WI38 (cell line): ENCODE results near the gene ENPP7.

Experiments used
- H3K4me3 ChIP-seq: 2 replicates; pipeline ENCODE4 v1.5.1; 2011; ENCODE audit warnings: low read depth, mild to moderate bottlenecking, control low read depth, low read length
- TF ChIP-seq, protein P1 (sequence below): IDR thresholded peaks from 2 replicates; pipeline ENCODE4 v1.5.1; 2012; ENCODE audit warnings: low read depth, mild to moderate bottlenecking, control low read depth, low read length

Gene ENPP7

DNA sequence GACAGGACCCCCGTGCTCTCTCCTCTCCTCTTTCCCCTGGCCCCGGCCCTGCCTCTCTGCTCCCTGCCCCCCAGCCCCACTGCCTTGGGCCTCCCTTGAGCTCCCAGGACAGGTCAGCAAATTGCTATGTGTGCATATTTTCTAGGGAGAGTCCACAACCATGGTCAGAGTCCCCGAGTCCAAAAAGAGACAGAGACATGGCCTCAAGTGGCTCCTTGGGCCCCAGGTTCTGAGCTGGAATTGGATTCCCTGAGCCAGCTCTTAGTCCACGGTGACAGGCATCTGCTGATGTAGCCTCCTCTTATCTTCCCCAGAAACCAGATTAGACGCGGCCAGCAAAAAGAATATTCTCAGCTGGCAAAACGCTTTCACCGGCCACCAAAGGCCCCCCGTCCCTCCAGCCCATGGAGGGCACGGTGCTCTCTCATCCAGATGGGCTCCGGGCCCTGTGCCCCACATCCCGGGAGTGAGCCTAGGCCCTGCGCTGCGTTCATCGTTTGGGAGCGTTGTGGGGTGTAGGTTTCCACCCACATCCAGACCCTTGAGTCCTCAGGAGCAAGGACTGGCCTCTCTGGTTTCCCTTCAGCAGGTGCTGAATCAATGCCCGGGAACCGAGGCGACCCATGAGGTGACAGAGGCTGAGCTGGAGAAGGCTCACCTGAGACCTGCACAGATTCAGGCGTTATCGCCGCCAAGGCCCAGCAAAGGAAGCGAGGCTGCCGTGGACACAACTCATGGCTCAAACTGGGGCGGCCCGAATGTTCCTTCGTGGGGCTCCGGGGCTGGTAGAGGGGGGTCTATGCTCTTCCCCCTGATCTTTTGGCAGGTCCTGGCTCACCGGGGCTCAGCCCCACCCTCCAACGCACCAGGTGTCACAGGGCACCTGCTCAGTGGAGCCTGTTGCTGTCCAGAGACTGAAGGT is 16.3 kb upstream of the ENPP7 start:
- no peak overlapping the region for H3K4me3 ChIP-seq
- TF ChIP-seq, protein P1, sequence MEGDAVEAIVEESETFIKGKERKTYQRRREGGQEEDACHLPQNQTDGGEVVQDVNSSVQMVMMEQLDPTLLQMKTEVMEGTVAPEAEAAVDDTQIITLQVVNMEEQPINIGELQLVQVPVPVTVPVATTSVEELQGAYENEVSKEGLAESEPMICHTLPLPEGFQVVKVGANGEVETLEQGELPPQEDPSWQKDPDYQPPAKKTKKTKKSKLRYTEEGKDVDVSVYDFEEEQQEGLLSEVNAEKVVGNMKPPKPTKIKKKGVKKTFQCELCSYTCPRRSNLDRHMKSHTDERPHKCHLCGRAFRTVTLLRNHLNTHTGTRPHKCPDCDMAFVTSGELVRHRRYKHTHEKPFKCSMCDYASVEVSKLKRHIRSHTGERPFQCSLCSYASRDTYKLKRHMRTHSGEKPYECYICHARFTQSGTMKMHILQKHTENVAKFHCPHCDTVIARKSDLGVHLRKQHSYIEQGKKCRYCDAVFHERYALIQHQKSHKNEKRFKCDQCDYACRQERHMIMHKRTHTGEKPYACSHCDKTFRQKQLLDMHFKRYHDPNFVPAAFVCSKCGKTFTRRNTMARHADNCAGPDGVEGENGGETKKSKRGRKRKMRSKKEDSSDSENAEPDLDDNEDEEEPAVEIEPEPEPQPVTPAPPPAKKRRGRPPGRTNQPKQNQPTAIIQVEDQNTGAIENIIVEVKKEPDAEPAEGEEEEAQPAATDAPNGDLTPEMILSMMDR: no peak

DNA sequence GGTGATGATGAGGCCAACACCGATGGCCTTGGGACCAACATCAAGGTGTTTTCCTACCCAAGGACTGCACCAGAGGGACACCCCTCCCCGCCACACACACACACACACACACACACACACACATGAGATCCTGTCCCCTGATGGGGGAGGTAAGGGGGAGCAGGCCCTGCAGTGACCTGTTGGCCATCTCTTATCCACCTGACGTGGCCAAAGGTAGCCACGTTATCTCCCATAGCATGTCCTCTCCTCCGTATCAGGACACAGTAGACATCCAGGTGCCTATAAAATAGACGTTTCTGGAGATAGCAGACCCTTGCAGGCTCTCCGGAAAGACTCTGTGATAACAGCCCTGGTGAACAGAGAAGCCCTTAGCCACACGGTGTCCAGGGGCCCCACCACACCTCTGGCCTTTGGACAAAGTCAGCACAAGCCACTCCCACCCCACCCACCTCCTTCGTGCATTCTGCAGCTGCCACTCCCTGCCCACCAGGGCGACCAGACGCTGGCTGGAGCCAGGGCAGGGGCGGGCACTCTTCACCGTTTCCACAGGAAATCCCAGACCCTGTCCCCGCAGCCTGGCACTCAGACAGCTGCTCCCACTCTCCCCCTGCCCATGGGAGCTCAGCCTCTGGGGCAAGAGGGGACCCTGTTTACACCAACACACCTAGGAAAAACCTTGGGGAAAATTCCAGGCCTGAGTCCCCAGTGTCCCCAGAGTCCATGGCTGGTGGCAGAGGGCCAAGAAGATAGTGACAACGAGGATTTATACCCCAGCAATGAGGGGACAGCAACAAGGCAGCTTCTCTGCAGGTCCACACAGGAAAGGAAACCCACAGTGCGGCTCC is 15.4 kb upstream of the ENPP7 start:
- TF ChIP-seq, protein P1: no peak
- no peak overlapping the region for H3K4me3 ChIP-seq

DNA sequence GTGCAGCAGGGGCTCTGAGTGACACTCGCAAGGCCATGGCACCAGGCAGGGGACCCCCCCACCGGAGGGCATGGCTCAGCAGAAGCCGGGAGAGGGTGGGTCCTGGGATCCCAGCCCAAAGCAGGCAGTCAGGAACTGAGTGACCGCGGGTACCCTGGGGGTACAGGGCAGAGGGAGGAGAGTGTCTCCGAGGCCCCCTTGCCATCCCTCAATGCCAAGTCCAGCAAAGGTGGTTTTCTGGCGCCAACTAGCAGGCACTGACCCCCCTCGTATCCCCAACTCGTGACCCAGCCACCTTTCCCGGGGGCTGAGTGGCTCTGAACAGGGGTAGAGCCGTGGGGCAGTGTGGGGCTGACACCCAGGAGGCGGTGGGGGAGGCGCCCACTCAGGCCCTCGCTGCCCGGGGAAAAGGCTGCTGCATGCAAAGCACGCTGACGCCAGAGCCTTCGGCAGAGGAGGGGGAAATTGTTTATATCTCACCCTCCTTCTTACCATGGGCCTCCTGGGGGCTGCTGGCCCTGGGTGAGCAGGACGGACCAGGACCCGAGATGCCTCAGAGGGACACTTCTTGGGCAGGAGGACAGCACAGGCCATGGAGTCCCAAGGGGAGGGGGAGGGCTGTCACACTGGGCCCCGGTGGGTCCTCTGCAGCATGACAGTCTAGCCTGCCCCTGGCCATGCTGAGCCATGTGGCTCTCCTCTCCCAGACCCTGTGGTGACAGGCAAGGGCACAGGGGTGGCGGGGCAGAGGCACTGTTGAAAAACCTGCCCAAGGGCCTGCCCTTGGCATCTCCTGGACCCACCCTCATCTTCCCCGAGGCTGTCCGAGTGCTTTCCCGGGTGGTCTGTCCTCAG is 14.6 kb upstream of the ENPP7 start:
- TF ChIP-seq, protein P1: no peak
- H3K4me3 ChIP-seq: no peak overlapping the region

DNA sequence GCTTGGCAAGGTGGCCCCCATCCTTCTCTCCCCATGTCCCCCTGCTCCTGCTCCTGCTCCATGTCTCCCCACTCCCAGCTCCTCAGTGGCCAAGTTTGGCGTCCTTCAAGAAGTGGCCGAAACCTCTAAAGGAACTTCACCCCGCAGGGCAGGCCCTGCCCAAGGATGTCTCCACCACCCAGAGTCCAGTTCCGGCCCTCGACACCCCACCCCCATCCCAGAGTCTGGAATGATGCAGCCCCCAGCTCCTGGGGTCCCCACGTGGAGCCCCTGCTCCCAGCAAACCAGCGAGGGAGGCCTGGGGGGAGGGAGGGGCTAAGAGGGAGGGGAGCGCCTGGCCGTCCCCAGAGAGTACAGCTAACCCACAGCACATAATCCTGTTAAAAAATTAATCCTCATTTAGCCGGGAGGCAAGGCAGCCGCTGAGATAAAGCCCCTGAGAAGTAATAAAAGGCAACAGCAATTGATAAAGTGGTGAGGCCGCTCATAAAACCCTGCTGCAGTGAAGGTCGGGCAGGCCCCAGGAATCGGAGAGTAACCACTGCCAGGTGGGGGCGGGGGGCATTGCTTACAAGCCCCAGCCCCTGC is 9.9 kb upstream of the ENPP7 start:
- TF ChIP-seq, protein P1: no peak
- H3K4me3 ChIP-seq: no peak overlapping the region

DNA sequence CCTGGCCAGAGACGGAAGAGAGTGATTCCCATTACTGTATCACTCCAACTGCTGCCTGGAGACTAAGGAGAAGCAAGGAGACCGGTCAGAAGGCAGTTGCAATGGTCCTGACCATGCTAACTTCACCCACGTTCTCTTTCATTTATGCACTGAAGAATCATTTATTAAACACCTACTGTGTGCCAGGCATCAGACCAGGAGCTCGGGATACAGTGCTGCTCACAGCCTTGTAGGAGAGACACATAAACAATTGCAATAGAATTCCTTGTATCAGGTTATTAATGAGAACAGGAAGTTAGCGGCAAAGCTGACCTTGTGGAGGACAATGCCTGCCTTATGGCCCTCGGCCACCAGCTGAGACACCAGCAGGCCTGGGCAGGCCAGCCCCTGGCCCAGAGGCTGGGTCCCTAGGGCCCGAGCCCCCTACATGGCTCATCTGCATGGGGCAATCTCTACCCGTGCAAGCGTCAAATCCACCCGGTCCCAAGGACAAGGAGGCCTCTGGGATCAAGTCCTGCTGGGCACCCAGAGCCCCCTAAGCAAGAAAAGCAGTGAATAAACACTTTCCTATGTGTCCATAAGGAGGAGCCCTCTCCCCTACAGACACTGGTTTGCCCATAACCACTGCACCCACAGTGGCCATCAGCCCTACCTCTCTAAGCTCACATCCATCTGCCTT is 8.6 kb upstream of the ENPP7 start:
- TF ChIP-seq, protein P1: no peak
- no peak overlapping the region for H3K4me3 ChIP-seq

DNA sequence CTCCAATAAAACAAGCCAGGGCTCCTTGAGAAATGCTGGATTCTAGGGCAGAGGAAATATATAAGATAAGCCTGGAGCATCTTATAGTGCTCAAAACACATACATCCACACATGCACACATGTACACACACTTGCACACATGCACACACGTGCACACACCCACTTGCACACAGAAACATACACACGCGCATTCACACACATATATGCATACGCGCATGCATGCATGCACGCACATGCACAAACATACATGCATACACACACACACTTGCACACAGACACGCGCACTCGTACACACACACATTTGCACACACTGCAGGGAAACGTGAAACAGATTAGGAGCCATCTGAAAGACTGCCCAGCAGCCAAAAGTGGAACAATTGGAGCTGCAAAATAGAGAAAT is 8.0 kb upstream of the ENPP7 start:
- no peak overlapping the region for H3K4me3 ChIP-seq
- TF ChIP-seq, protein P1: no peak
